ENCODE data around the gene MIS18A.
"Not testable (repeated sequence)": the region's sequence is repeated elsewhere in the genome, so short reads cannot be mapped to it uniquely, and the experiment has no call there.

MIS18A gene

DNA sequence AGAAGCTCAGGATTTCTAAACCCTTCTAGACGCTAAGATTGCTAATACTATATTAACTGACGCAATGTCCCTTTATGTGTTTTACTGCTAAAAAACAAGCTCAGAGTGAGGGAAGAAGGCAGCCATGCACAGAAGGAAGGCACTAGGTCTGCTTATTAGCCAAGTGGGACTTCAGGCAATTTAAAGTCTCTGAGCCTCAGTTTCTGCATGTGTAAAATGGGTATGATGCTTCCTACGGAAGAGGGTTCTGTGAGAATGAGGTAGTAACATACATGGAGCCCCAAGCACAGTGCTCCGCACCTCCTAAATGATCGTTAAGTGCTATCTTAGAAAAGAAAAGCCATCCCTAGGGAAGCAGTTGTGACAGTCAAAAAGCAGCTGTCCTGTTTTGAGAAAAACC lies 16.9 kb downstream of the MIS18A start:
- no peaks in the 10 kb centered on the region for H3K27me3 ChIP-seq (ENCODE audit: control insufficient read depth, insufficient read depth, low read length)
- no peaks in the 10 kb centered on the region for H3K9me3 ChIP-seq (ENCODE audit: control insufficient read depth, low read length)
- H3K36me3 ChIP-seq (ENCODE audit: control insufficient read depth, insufficient read depth, low read length), result no peaks in the 10 kb centered on the region
- H3K4me1 ChIP-seq, result no peaks in the 10 kb centered on the region
- no peak overlapping the region for H3K9ac ChIP-seq
- no peak overlapping the region for H2AFZ ChIP-seq
- H3K4me2 ChIP-seq (ENCODE audit: low read length), result no peak overlapping the region
- TF ChIP-seq, protein P1, sequence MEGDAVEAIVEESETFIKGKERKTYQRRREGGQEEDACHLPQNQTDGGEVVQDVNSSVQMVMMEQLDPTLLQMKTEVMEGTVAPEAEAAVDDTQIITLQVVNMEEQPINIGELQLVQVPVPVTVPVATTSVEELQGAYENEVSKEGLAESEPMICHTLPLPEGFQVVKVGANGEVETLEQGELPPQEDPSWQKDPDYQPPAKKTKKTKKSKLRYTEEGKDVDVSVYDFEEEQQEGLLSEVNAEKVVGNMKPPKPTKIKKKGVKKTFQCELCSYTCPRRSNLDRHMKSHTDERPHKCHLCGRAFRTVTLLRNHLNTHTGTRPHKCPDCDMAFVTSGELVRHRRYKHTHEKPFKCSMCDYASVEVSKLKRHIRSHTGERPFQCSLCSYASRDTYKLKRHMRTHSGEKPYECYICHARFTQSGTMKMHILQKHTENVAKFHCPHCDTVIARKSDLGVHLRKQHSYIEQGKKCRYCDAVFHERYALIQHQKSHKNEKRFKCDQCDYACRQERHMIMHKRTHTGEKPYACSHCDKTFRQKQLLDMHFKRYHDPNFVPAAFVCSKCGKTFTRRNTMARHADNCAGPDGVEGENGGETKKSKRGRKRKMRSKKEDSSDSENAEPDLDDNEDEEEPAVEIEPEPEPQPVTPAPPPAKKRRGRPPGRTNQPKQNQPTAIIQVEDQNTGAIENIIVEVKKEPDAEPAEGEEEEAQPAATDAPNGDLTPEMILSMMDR (IDR thresholded peaks at IDR 0.05), result no peak
- no peaks in the 10 kb centered on the region for H3K79me2 ChIP-seq
- no peak overlapping the region for H3K4me3 ChIP-seq (ENCODE audit: low read depth, low read length)
- no peak overlapping the region for H3K27ac ChIP-seq

DNA sequence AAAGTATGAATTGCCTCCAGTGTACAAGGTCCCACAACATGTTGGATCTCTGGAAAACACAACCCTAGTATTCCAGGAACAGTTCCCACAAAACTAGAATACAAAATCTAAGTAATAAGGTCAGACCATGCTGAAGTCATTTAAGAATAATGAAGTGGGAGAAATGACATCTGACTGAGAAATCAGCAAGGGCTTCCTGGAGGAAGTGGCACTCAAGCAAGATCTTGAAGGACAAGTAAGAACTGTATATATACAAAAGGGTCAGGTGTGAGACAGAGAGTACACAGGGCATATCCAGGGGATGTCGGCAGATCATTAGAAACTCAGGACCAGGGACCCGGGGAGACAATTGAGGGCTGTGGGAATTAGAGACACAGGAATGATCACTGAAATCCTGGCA lies 18.7 kb downstream of the MIS18A start:
- Histone ChIP-seq H3K27me3 (ENCODE audit: control insufficient read depth, insufficient read depth, low read length) (no peaks in the 10 kb centered on the region), H3K27ac (no peak overlapping the region), H3K4me2 (ENCODE audit: low read length) (no peak overlapping the region), H3K9ac (no peak overlapping the region), H3K4me3 (ENCODE audit: low read depth, low read length) (no peak overlapping the region), H3K4me1 (peaks cover 4% of the 10 kb centered on the region), H3K36me3 (ENCODE audit: control insufficient read depth, insufficient read depth, low read length) (no peaks in the 10 kb centered on the region), H2AFZ (no peak overlapping the region), H3K9me3 (ENCODE audit: control insufficient read depth, low read length) (no peaks in the 10 kb centered on the region), H3K79me2 (no peaks in the 10 kb centered on the region)
- TF ChIP-seq, protein P1 (IDR thresholded peaks at IDR 0.05), result no peak

DNA sequence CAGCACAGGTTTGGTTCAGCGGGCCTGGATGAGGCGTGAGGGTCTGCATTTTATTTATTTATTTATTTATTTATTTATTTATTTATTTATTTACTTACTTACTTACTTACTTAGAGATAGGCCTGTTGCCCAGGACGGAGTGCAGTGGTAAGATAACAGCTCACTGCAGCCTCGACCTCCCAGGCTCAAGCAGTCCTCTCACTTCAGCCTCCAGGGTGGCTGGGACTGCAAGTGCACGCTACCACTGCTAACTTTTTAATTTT lies 20.1 kb downstream of the MIS18A start:
- not testable (repeated sequence) for H3K4me3 ChIP-seq (ENCODE audit: low read depth, low read length); H3K9me3 ChIP-seq (ENCODE audit: control insufficient read depth, low read length); H3K79me2 ChIP-seq; H3K27me3 ChIP-seq (ENCODE audit: control insufficient read depth, insufficient read depth, low read length); H3K4me2 ChIP-seq (ENCODE audit: low read length); H3K36me3 ChIP-seq (ENCODE audit: control insufficient read depth, insufficient read depth, low read length); H2AFZ ChIP-seq; H3K27ac ChIP-seq; H3K9ac ChIP-seq; H3K4me1 ChIP-seq

DNA sequence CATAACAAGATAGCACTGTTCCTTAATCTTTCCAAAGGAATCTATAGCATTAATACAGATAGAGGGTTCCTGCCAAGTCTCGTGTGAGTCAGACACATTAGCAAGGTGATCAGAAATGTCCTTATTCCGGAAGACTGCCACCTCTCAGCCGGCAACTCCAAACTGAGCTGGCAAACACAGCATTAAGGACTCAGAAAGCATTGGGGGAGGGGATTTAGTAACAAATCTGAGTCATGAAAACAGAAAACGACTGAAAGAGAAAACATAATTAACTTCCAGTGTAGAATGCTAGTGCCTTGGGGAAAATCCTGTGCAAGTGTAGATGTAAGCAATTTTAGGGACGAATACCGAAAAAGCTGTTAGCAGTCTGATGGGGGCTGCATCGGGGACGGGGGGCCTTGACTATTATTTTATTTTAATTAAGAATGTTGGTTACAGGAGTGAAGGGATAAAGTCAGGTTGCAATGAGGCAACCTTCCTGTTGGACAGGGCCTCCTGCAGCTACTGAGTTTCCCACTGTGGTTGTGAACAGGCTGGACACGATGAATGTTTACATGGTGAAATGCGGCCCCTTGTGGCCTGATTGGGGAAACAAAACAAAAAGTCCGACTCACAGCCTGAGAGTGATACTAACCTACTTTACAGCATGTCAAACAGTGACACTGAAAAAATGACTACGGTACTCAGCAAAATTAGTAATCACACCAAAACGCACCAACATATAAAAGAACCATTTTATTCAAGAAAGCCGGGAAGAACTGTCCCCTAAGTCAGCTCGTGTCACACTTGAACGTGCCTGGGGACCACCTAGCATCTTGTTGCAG lies 20.7 kb downstream of the MIS18A start:
- Histone ChIP-seq H3K4me1 (peaks cover 4% of the 10 kb centered on the region), H3K9ac (no peak overlapping the region), H3K27me3 (ENCODE audit: control insufficient read depth, insufficient read depth, low read length) (no peaks in the 10 kb centered on the region), H3K4me3 (ENCODE audit: low read depth, low read length) (no peak overlapping the region), H3K27ac (no peak overlapping the region), H3K36me3 (ENCODE audit: control insufficient read depth, insufficient read depth, low read length) (no peaks in the 10 kb centered on the region), H3K9me3 (ENCODE audit: control insufficient read depth, low read length) (no peaks in the 10 kb centered on the region), H2AFZ (no peak overlapping the region), H3K79me2 (no peaks in the 10 kb centered on the region), H3K4me2 (ENCODE audit: low read length) (no peak overlapping the region)
- TF ChIP-seq, protein P1 (IDR thresholded peaks at IDR 0.05), result peak; percentile 48

DNA sequence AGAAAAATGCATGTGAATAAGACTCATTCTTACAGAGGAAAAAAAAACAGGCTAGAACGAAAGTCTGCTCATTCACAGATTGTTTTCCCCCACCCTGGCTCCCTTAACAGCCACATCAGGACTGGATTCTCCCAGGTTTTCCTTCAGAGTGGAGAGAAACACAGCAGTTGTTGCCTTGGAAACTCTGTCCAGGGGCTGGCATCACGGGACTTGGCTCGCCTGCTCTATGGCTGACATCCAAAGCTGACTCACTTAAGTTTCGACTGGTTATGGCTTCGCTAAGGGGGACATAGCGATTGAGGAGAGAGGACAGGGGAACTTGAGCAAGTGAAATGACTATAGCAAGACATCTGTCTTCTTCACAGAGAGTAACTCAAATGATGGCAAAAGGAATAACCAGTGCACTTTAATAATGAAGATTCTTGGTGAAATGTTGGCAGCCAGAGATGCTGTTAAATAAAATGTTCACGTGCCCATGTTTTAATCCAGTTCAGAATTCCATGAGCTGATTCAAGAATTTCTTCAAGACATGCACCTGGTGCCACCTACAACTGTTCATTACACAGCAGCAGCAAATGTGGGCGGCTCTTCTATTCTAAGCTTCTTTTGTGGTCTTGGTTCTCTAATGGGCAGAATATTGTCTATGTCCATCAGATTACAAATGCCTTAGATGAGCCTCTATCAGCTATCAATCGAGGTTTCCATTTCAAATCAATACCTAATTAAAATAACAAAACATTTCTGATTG lies 21.8 kb downstream of the MIS18A start:
- Histone ChIP-seq H3K36me3 (ENCODE audit: control insufficient read depth, insufficient read depth, low read length) (no peaks in the 10 kb centered on the region), H2AFZ (peak overlapping the region; percentile 41), H3K27me3 (ENCODE audit: control insufficient read depth, insufficient read depth, low read length) (no peaks in the 10 kb centered on the region), H3K4me2 (ENCODE audit: low read length) (peak overlapping the region; percentile 39), H3K4me3 (ENCODE audit: low read depth, low read length) (peak overlapping the region; percentile 13), H3K9ac (no peak overlapping the region), H3K9me3 (ENCODE audit: control insufficient read depth, low read length) (no peaks in the 10 kb centered on the region), H3K79me2 (no peaks in the 10 kb centered on the region), H3K27ac (no peak overlapping the region), H3K4me1 (peaks cover 4% of the 10 kb centered on the region)
- TF ChIP-seq, protein P1 (IDR thresholded peaks at IDR 0.05), result no peak

Measured in parathyroid adenoma (tissue), 2 donors.